Right lobe of liver (tissue), 4 donors: Measurements from ENCODE around the gene PUS3.

Experiments used
- POLR2A ChIP-seq: fragments of 450-650 bp; IDR thresholded peaks from one replicate; pipeline ENCODE4 v1.6.1; 2017; ENCODE audit warnings: antibody characterized with exemption, mild to moderate bottlenecking
- TF ChIP-seq, protein P1 (sequence below), 4 donors: fragments of 200-600 bp in 3 of 4; fragments of 450-650 bp in 1 of 4; IDR thresholded peaks; one replicate each; pipeline versions ENCODE4 v1.5.1 to v1.8.0; 2016 to 2022; ENCODE audit warnings: antibody characterized with exemption in 4 of 4, mild to moderate bottlenecking in 2 of 4
- donor health status: DM: no; HTN: no; CAD: no.
- donor health status: DM: no; HTN: no; CAD: no.
- donor health status: DM: no; HTN: yes; CAD: no.

DNA sequence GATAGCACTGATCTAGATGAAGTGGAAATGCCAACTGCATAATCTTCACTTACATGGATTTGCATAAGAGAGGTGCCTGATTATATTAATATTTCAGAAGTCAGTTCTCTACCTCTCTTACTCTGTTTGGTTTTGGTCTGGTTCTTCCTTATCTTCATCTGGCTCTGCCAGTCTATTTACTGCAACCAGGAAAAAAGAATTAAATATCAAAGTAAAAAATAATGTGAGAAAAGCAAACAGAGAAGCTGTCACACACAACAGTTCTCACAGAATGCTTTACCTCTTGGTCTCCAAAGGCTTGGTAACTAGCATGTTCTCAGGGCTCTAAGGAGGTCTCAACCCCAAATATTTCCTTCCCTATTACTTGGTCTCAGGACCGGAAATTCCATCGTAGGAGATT, 49.6 kb upstream of the PUS3 start:
- TF ChIP-seq, protein P1, sequence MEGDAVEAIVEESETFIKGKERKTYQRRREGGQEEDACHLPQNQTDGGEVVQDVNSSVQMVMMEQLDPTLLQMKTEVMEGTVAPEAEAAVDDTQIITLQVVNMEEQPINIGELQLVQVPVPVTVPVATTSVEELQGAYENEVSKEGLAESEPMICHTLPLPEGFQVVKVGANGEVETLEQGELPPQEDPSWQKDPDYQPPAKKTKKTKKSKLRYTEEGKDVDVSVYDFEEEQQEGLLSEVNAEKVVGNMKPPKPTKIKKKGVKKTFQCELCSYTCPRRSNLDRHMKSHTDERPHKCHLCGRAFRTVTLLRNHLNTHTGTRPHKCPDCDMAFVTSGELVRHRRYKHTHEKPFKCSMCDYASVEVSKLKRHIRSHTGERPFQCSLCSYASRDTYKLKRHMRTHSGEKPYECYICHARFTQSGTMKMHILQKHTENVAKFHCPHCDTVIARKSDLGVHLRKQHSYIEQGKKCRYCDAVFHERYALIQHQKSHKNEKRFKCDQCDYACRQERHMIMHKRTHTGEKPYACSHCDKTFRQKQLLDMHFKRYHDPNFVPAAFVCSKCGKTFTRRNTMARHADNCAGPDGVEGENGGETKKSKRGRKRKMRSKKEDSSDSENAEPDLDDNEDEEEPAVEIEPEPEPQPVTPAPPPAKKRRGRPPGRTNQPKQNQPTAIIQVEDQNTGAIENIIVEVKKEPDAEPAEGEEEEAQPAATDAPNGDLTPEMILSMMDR (IDR thresholded peaks at IDR 0.05) = no peak
- TF ChIP-seq POLR2A = no peak
